GM20000 (cell line): Measurements from ENCODE around the gene PRKN.

Source experiments
- DNase-seq: peaks from one replicate; pipeline ENCODE4 v3.0.0; 2012; ENCODE audit warnings: low spot score
- CTCF ChIP-seq: IDR thresholded peaks from 2 replicates; pipeline ENCODE4 v1.5.1; 2012; ENCODE audit warnings: mild to moderate bottlenecking, control low read depth; ENCODE audit errors: extremely low read depth, missing control alignments

The PRKN gene

DNA sequence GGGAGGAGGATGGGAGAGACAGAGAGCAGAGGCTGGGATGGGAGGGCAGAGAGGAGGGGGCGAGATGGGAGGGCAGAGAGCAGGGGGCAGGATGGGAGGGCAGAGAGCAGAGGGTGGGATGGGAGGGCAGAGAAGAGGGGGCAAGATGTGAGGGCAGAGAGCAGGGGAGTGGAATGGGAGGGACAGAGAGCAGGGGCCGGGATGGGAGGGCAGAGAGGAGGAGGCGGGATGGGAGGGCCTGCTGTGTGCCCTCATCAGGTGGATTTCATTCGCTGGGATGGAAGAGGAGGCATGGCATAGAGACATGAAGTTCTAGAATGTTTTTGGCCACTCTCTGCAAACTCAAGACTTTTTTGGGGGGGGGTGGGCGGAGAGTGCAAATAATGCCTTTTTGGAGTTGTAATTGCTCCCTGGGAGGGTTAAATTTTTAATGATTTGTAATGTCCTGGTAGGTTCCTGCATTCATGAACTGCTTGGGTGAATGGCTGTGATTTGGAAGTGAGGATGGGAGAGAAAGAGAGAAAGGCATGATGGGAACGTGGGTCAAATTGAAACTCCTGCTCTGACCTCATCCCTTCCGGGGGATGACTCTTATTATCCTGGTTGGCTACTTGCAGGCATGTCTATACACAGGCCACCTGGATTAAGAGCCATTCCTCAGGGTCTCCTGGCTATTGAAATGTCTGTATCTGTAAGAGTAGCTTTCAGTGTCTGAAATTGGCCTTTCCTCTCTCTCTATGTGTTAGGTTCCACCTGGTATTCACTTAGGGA lies 1291.3 kb downstream of the PRKN start:
- no peak for TF ChIP-seq CTCF
- DNase-seq: no peak

GRCh38 chr6:161435748-161436070 lies 1291.9 kb downstream of the PRKN start:
- TF ChIP-seq CTCF: no peak
- DNase-seq: no peak

GRCh38 chr6:161434921-161435747 lies 1292.4 kb downstream of the PRKN start:
- no peak for DNase-seq
- no peak for TF ChIP-seq CTCF

GRCh38 chr6:161434350-161434749 lies 1293.2 kb downstream of the PRKN start:
- no peak for DNase-seq
- no peak for TF ChIP-seq CTCF

DNA sequence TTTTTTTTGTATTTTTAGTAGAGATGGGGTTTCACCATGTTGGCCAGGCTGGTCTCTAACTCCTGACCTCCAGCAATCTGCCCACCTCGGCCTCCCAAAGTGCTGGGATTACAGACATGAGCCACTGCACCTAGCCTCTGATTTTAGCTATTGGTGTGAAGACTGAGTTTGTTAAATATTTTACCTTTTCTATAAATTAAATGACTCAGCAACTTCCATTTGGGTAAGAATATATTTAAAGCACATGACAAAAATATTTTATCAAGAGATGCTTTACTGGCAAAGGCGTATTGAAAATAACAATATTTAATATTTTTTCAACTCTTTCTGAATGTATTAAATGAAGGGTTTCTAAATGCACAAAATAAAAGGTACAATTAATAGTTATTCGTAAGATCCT lies 1295.0 kb downstream of the PRKN start:
- no peak for DNase-seq
- TF ChIP-seq CTCF: no peak

GRCh38 chr6:161429921-161430490 lies 1297.6 kb downstream of the PRKN start:
- TF ChIP-seq CTCF: no peak
- DNase-seq: no peak

DNA sequence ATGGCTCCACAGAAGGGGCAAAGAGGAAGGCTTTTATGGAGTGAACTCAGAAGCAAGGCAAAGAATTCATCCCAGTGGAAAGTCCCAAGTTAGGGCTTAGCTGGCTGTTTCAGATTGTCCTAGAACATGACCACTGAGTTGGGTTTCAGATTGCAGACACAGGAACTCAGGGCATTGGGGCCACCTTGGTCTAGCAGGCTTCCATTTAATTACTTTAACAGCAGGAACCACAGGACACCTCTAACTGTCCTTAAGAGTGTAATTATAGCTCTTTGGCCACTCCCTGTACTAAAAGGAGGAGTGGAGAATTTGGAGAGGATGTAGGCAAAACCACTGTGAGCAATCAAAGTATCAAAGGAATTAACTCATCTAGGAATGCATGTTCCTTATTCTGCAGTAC lies 1303.1 kb downstream of the PRKN start:
- no peak for TF ChIP-seq CTCF
- no peak for DNase-seq
